ENCODE data around the gene ETFB.

ETFB gene

DNA sequence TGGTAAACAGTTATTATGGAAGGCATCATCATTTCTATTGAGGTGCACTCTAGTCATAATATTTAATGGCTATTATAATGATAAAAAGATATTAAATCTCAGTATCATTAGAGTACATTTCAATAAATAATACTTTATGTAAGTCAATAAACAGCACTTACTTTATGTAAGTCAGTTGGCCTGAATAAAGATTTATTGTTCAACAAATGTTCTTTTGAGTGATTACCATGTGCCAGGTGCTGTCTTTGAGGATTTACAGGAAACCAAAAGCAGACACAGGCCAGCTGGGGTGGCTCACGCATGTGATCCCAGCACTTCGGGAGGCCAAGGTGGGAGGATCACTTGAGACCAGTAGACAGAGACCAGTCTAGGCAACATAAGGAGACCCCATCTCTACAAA, 11.2 kb upstream of the ETFB start:
- in situ Hi-C loops (cut with HindIII; ENCODE audit: low pct_ligation_motif_present, low pct_unique_long_range_greater_than_20kb, low sequenced_read_pairs), result no loop called here
- no peak for DNase-seq

DNA sequence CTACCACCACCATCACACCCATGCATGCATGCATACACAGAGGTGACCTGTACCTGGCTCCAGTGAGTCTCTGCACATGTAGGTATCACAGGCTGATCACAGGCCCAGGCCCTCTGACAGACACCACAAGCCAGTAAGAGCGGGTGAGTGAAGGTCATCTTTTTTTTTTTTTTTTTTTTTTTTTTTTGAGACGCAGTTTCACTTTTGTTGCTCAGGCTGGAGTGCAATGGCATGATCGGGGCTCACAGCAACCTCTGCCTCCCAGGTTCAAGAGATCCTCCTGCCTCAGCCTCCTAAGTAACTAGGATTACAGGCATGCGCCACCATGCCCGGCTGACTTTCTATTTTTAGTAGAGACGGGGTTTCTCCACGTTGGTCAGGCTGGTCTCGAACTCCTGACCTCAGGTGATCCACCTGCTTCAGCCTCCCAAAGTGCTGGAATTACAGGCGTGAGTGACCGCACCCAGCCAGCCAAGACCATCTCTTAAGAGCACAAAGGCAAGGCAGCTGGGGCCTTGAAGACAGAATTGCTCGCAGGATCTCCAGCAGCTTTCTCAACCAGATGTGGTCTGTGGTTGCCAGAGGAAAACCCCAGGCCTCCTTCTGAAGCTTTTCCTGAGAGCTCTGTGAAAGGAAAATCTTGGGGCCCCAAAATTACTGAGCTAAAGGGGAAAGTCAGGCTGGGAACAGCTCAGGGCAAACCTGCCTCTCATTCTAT, 9.5 kb upstream of the ETFB start:
- DNase-seq, result no peak
- in situ Hi-C loops (cut with HindIII; ENCODE audit: low pct_ligation_motif_present, low pct_unique_long_range_greater_than_20kb, low sequenced_read_pairs), result no loop called here

DNA sequence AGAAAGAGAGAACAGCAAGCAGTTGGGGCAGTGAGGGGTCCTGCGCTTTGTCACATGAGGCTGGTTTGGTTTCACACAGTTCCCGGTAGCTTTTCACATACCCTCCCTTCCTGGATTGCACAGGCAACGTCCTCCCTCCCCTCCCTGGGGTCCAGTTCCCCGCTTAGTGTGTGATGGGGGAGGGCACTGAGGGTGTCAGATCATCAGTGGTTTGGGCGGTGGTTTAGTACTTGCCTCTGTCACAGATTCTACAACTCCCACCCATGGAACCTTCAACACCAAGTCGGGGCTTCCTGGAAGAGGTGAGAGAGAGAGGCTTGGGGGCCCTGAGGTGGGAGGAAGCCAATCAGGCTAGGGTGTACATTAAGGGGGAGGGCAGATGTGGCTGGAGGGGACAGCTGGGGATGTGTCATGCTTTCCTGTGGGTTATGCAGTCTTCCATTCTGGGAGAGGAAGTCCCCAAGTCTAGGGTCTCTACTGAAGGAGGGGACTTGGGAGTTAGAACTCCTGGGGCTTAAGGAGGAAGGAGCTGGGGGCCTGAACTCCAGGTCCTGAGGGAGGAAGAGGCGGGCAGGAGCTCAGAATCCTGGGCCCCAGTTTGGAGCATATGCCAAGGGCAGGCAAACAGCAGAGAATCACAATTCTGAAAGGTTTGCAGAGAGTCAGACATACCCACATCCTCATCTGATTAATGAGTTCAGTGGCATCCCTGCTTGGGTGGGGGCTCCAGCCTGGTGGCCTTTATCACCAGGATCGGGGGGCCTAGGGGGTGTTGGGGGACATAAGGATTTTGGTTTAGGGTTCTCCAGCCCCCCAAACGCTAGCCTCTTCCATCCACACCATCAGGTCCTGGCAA, 6.7 kb upstream of the ETFB start, which contains the start of gene NKG7:
Gene NKG7, minus strand, starts transcription at position 6 of the 856 bp plus-strand sequence. CDS start 119 bp downstream, outside the sequence.
- in situ Hi-C loops (cut with HindIII; ENCODE audit: low pct_ligation_motif_present, low pct_unique_long_range_greater_than_20kb, low sequenced_read_pairs), result no loop called here
- no peak for DNase-seq

DNA sequence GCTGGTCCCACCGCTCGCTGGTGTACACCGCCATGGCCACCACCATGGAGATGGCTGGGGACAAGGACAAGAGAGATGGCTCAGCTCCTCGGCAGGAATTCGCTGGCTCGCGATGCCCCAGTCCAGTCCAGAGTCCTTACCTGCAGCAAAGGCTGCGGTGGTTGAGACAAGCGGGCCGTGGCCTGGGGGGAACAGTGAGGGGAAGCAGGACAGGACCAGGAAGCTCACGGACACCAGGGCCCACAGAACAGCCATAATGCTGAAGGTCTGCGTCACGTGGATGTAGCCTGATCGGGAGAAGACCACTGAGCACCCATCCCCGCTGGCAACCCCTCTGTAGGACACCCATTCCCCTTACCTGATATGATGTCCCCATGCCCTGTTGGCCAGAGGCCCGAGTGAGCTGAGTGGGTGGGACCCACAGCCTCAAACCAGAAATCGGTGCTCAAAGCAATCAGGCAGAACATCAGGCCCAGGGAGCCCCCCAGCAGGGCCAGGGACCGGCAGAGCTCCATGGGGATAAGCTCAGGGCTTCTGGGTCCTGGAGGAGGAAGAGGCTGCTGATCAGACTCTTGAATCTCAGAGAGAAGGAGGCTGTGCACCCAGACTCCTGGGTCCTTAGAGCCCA, 5.9 kb upstream of the ETFB start:
- DNase-seq, result no peak
- in situ Hi-C loops (cut with HindIII; ENCODE audit: low pct_ligation_motif_present, low pct_unique_long_range_greater_than_20kb, low sequenced_read_pairs), result no loop called here

DNA sequence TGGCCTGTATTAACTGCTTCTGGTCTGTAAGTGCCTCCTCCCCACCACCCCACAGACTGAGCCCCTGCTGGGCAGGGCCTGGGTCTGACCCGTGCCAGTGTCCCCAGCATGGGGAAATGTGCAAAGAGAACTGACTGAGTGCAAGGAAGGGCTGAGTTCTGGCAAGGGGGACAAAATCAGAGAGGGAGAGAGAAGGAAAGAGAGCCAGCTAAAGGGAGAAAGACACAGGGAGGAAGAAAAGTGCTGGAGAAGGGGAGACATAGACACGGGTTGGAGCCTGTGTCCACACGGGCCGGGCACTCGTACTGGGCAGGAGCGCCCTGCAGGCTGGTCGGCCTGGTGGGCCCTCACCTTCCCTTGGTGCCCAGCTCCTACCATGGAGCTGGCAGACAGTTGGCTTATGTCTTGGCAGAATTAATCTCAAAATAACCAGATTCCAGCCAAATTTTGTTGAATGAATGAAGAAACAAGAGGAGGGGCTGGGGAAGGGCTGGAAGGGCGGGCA, 5.0 kb upstream of the ETFB start:
- in situ Hi-C loops (cut with HindIII; ENCODE audit: low pct_ligation_motif_present, low pct_unique_long_range_greater_than_20kb, low sequenced_read_pairs), result no loop called here
- no peak for DNase-seq

DNA sequence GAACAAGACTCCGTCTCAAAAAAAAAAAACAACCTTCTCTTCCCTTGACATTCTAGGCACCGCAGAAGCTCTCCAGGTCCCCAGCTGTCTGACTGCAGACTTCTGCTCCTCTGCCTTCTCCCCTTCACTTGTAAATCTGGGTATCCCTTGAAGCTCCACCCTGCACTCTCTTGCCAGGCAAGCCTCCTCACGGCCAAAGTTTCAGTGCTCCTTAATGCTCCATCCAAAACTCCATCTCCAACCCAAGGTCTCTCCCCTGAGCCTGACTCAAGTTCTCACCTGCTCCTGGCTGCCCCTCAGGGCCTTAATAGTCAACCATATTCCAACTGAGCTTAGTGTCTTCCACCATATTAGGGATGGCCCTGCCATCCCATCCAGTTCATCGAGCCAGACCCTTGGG, 4.0 kb upstream of the ETFB start:
- no peak for DNase-seq
- in situ Hi-C loops (cut with HindIII; ENCODE audit: low pct_ligation_motif_present, low pct_unique_long_range_greater_than_20kb, low sequenced_read_pairs), result no loop called here

DNA sequence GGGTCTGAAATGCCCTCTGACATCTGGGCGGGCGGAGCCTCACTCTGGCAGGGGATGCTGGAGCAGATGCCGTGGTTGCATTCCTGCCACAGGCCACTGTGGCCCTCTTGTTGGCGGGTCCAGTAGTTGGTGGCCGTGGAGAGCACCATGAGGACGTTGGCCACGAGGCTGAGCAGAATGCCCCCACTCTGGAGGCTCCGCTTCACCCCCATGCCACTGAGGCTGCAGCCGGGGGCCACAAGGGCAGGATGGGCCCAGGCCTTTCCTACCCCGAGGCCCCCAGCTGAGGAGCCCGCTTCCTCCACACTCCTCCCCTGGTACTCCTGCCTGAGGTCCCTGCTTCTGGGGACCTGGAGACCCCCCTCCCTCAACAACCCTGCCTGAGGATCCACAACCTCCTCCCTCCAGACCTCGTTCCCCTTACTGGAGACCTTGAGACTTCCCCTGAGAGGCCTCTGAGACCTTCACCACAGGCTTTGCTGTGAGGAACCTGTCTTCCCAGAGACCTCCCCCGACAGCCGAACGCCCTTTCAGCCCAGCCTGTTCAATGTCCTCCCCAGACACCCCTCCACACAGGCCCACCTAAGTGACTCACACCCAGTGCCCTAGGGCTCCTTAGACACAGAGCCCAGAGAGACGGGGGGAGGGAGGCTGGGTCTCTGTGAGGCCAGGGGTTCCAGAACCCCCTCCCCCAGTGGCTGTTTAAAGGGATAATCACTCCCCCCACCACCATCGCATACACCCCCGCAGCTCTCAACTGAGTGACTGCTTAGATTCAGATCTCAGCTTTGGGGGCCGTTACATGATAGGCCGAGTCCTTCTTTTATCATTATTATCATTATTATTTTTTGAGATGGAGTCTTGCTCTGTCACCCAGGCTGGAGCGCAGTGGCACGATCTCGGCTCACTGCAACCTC, 2.4 kb upstream of the ETFB start, which contains the start of gene CLDND2:
Gene CLDND2, minus strand, starts transcription at position 638 of the 917 bp plus-strand sequence. Its CDS starts 426 bp downstream, at position 212.
- in situ Hi-C loops (cut with HindIII; ENCODE audit: low pct_ligation_motif_present, low pct_unique_long_range_greater_than_20kb, low sequenced_read_pairs), result no loop called here
- DNase-seq, result no peak

DNA sequence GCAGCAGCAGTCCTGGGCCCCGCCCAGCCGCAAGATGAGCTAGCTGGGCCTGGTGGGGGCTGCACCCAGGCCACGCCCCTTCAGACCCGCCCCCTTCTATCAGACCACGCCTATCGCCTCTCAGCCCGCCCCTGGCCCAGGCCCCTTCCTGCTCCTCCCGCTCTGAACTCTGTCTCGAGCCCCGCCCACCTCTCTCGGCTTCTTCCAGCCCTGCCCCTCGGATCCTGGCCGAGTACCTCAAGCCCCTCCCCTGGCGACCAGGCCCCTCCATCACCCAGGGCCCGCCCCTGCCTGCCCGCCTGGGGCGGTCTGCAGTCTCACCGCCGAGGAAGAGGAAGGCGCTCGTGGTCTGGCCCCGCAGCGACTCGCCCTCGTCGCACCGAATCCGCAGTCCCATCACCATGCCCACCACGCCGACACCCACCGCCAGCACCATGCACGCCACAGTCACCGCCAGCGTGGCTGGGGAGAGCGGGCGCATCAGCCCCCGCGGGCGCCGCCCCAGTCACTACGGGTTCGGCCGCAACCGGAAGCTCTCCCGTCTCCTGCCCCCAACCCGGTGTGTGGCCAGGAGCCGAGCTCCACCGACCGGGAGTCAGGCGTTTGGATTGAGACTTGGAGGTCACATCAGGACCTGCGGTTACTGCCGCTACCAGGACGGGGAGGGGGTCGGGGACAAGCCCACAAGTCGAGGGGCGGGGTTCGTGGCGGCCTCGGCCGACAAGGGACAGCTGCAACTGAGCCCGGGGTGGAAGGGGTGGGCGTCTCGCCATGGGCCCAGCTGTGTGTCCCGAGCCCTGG, 1.6 kb upstream of the ETFB start:
- DNase-seq, result peak; percentile 94
- in situ Hi-C loops (cut with HindIII; ENCODE audit: low pct_ligation_motif_present, low pct_unique_long_range_greater_than_20kb, low sequenced_read_pairs), result no loop called here

DNA sequence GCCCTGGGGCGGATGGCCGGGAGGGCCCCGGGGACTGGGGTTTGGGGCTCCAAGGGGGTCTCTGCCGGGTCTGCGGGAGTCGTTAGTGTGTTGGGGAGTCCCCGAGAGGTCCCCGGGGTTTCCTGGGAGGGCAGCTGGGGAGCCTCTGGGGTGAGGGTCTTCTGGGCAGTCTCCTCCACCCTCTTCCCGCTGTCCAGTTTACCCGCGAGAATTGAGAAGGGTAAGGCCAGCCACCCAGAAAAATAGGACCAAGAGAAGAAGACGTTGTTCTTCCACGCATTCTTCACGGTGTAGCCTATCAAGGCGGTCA, 1.0 kb upstream of the ETFB start:
- no peak for DNase-seq
- in situ Hi-C loops (cut with HindIII; ENCODE audit: low pct_ligation_motif_present, low pct_unique_long_range_greater_than_20kb, low sequenced_read_pairs), result no loop called here

DNA sequence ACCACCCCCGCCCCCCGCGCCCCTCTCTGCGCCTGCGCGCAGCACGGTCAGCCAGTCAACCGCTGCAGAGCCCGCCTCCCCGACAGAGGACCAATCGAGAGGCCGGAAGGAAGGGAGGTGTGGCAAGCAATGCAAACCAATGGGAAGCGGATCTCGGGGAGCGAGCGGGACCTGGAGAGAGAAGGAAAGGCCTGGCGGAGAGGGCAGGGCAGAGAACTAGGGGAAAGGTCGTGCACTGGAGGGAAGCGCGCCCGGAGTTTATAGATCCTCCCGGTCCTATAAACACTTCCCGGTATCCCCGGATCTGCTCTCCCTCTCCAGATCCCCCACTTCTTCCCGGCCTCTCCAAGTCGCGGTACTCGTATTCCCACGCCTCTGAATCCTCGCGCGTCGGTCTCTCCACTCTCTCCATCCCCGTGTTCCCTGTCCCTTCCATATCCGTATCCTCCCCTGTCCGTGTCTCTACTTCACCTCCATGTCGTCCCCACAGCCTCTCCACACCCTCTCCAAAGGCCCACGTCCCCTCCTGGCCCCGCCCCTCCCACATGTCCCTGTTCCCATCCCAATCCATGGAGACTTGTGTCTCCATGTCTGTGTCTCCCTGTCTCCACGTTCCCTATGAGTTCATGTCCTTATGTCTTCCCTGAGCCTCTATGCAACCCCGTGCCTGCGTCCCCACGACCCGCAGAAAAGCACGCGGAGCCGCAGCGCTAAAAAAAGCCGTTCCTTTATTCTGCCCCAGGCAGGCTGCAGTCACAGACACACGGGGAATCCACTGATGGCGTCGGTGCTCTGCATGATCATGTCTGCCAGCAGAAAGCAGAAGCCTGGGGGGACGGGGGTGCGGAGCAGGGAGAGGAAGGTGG, 434 bp upstream of the ETFB start:
- in situ Hi-C loops (cut with HindIII; ENCODE audit: low pct_ligation_motif_present, low pct_unique_long_range_greater_than_20kb, low sequenced_read_pairs), result no loop called here

DNA sequence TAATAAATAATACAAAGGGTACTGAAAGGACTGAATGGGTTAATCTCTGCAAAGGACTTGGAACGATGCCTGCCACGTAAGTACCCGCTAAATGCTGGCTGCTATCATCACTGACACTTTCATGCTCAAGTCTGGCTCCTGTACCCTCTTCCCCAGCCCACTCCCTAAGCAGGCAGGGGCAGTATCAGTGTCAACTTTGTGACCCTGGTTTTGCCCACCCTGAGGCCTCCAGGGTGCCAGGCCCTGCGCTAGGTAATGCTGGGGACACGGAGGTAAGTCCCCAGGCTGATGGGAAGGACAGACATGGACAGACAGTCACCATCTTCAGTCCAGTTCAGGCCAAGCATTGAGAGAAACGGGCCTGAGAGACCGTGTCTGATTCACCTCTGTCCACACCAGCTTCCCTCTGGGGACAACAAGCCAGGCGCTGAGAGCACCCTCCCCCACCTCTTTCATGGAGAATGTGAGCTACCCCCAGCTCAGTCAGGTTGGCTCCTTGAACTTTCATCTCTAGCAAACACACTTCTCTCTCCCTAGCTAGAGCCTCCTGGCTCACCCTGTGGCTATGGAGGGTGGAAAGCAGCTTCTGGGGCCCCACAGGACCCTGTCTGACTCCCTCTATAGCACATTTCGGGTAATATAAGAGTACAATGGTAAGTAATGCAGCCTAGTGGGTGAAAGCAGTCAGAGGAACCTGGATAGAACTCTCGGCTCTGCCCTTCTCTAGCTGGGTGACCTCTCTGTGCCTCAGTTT, 800 bp downstream of the ETFB start:
- peak; percentile 23 for DNase-seq
- in situ Hi-C loops (cut with HindIII; ENCODE audit: low pct_ligation_motif_present, low pct_unique_long_range_greater_than_20kb, low sequenced_read_pairs), result no loop called here

More for the DNA sequence above, 434 bp upstream of the ETFB start:
- peak; percentile 96 for DNase-seq

DNA sequence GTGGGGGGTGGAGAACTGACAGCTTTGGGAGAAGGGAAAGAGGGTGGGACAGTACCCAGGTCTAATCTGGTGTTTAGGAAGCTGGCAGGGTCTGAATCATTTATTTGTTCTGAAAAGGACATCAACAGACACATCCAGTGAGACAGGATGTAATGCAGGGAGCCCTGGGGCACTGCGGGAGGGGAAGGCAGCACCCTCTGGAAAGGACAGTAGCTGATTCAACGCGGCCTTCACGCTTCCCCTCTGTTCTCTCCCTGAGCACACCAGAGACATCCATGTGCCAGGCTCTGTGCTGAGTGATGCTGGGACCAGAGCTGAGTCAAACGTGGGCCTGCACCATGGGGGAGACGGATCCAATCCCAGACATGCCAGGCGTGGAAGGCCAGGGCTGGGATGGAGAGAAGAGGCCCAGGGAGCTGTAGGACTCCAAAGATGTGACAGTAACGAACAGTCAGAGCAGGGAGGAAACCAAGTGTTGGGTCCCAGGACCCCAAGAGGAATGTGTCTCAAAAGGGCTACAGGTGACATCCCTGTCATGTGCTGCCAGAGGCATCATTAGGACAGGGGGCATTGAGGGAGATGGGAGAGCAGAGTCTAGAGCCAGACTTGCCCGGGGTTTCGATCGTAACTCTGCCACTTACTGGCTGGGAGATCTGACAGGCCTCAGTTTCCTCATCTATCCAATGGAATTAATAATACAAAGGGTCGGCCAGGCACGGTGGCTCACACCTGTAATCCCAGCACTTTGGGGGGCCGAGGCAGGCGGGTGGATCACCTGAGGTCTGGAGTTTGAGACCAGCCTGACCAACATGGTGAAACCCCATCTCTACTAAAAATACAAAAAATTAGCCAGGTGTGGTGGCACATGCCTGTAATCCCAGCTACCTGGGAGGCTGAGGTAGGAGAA, 1.7 kb downstream of the ETFB start:
- no peak for DNase-seq
- in situ Hi-C loops (cut with HindIII; ENCODE audit: low pct_ligation_motif_present, low pct_unique_long_range_greater_than_20kb, low sequenced_read_pairs), result no loop called here

DNA sequence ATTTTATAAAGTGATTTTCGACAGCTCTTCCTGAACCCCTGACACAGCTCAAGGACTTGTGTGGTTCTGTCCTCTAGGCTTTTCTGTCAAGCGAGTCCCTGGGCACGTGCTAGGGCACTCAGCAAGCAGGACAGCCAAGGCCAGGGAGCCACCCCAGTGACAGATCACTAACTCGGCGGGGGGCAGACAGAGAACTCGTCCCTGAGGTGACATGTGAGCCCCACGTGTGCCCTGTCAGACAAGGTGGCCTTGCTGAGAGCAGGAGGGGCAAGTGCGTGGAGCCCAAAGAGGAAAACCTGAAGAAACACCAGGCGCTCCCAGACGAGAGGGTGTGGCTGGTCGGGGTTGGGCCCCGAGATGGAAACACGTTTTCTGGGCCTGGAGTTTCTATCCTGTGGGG, 4.9 kb downstream of the ETFB start:
- in situ Hi-C loops (cut with HindIII; ENCODE audit: low pct_ligation_motif_present, low pct_unique_long_range_greater_than_20kb, low sequenced_read_pairs), result no loop called here
- no peak for DNase-seq

DNA sequence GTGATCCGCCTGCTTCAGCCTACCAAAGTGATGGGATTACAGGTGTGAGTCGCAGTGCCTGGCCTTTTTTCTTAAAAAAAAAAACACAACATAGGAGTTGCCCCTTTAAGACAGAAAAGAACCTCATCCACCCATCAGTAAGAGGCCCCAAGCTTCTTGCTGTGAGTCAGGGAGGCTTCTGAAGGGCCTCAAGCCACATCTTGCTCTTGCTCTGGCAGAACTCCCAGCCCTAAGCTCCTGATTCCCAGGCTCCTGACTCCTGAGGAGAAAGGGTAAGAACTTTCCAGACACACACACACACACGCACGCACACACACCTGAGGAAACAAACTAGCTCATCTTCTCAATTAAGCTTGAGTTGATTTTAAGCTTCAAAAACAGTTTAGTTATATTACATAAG, 6.9 kb downstream of the ETFB start:
- in situ Hi-C loops (cut with HindIII; ENCODE audit: low pct_ligation_motif_present, low pct_unique_long_range_greater_than_20kb, low sequenced_read_pairs), result no loop called here
- no peak for DNase-seq

DNA sequence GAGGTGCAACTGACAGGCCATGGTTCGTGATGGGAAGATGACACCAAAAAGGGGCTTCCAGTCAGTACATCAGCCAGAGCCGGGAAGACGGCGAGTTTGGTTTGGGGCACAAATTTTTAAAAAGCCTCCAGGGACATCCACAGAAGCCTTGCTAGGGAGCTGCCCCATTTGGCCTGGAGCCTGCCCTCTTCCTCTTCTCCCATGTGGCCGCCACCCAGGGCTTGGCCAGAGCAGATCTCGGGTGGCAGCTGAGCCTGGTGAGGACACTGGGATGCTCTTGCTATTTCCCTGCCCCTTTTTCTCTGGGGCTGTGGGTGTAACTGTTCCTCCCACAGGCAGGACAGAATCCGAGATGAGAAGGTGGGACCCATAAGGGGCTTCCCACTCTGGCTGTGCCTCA, 8.2 kb downstream of the ETFB start:
- DNase-seq, result no peak

More for the DNA sequence above, 8.2 kb downstream of the ETFB start:
- in situ Hi-C loops (cut with HindIII; ENCODE audit: low pct_ligation_motif_present, low pct_unique_long_range_greater_than_20kb, low sequenced_read_pairs), result no loop called here
